Gastrocnemius medialis (tissue), 4 donors: Measurements from ENCODE around the gene USH1G. TPM values are rescaled to one million over a fixed set of nuclear protein-coding genes. Genes with fewer than 3 reads are reported as not detected.

Source experiments
- ATAC-seq, 2 donors: fragments of 150-250 bp; one replicate each; pipeline ENCODE4 v1.9.1; 2016
- DNase-seq, 2 donors: peaks; one replicate each; pipeline ENCODE4 v3.0.0-alpha.2; 2019
- H3K27ac ChIP-seq, 4 donors: fragments of 200-600 bp; sonication (generic); 1 replicate in 1 of 4; 2 replicates in 3 of 4; pipeline ENCODE4 v1.5.1; 2016 to 2018; ENCODE audit warnings: mild to moderate bottlenecking in 2 of 4, moderate library complexity in 1 of 4
- H3K27me3 ChIP-seq, 3 donors: fragments of 200-600 bp; sonication (generic) in 2 of 3; 1 replicate in 1 of 3; 2 replicates in 2 of 3; pipeline versions ENCODE4 v1.5.1 to v1.6.0; 2016 to 2019; ENCODE audit warnings: mild to moderate bottlenecking in 1 of 3, moderate library complexity in 1 of 3
- H3K36me3 ChIP-seq, 2 donors: fragments of 200-600 bp; sonication (generic) in 1 of 2; one replicate each; pipeline ENCODE4 v1.5.1; 2017 to 2018
- H3K4me1 ChIP-seq, 2 donors: fragments of 200-600 bp; sonication (generic) in 1 of 2; one replicate each; pipeline ENCODE4 v1.5.1; 2016 to 2017; ENCODE audit warnings: mild to moderate bottlenecking in 2 of 2
- H3K4me3 ChIP-seq, 4 donors: fragments of 200-600 bp; sonication (generic) in 3 of 4; 1 replicate in 1 of 4; 2 replicates in 3 of 4; pipeline ENCODE4 v1.5.1; 2016 to 2019; ENCODE audit warnings: mild to moderate bottlenecking in 2 of 4
- H3K9me3 ChIP-seq, 3 donors: fragments of 200-600 bp; sonication (generic) in 2 of 3; 1 replicate in 1 of 3; 2 replicates in 2 of 3; pipeline ENCODE4 v1.5.1; 2016 to 2019
- POLR2A ChIP-seq, 2 donors: fragments of 450-650 bp; IDR thresholded peaks; one replicate each; pipeline ENCODE4 v1.6.1; 2017; ENCODE audit warnings: antibody characterized with exemption in 2 of 2, mild to moderate bottlenecking in 2 of 2, moderate library complexity in 2 of 2
- in situ Hi-C, 4 donors: fragments of 200-750 bp; cut with MboI; loops; one replicate each; pipeline versions ENCODE4 v1.15.0 to v1.8.0; 2017; ENCODE audit warnings: low sequenced_read_pairs in 4 of 4
- intact Hi-C: fragments of 100-400 bp; cut with DNase I; formaldehyde crosslinking; loops from one replicate; pipeline ENCODE4 v1.15.1; 2023; ENCODE audit warnings: low total_unique reads
- total RNA-seq, 4 donors: library from RNA; depleted of rRNA; stranded (reverse); fragments of >200 nt; gene quantifications; one replicate each; pipeline versions ENCODE4 v1.1.0 to v1.2.3, GENCODE V29; 2016
- TF ChIP-seq, protein P1 (sequence below), 5 experiments: fragments of 450-650 bp in 3 of 5; fragments of 200-600 bp in 2 of 5; sonication (generic) in 2 of 5; IDR thresholded peaks in 4 of 5; conservative IDR thresholded peaks in 1 of 5; 1 replicate in 4 of 5; 2 replicates in 1 of 5; pipeline ENCODE4 v1.5.1; 2016 to 2019; ENCODE audit warnings: antibody characterized with exemption in 5 of 5, mild to moderate bottlenecking in 3 of 5, moderate library complexity in 3 of 5

Gene USH1G
- total RNA-seq, 4 donors from 2014 or later = not detected

GRCh38 chr17:74954665-74955421, 31.8 kb upstream of the USH1G start:
- intact Hi-C loops (loop anchor here (5.0 to 10.0 kb wide), 2 partner anchors 163 to 210 kb away; partner anchors contain the start of gene NHERF1), in situ Hi-C loops (loop anchor here in 1 of 4 donors (25.0 kb wide), 1 partner anchor 232 kb away; the partner anchor contains the start of gene SUMO2)
- DNase-seq (no peak), ATAC-seq (no peak)
- Histone ChIP-seq H3K27ac (no peak overlapping the region), H3K9me3 (no peaks in the 10 kb centered on the region), H3K4me3 (no peak overlapping the region), H3K36me3 (no peaks in the 10 kb centered on the region), H3K4me1 (no peaks in the 10 kb centered on the region), H3K27me3 (peaks cover 0 to 6% (median 0%) of the 10 kb centered on the region in 3 donors)
- no peak for TF ChIP-seq POLR2A (IDR thresholded peaks at IDR 0.05)
- TF ChIP-seq, protein P1, sequence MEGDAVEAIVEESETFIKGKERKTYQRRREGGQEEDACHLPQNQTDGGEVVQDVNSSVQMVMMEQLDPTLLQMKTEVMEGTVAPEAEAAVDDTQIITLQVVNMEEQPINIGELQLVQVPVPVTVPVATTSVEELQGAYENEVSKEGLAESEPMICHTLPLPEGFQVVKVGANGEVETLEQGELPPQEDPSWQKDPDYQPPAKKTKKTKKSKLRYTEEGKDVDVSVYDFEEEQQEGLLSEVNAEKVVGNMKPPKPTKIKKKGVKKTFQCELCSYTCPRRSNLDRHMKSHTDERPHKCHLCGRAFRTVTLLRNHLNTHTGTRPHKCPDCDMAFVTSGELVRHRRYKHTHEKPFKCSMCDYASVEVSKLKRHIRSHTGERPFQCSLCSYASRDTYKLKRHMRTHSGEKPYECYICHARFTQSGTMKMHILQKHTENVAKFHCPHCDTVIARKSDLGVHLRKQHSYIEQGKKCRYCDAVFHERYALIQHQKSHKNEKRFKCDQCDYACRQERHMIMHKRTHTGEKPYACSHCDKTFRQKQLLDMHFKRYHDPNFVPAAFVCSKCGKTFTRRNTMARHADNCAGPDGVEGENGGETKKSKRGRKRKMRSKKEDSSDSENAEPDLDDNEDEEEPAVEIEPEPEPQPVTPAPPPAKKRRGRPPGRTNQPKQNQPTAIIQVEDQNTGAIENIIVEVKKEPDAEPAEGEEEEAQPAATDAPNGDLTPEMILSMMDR (IDR thresholded peaks at IDR 0.05 in 4 of 5, conservative IDR thresholded peaks at IDR 0.05 in 1 of 5) = no peak

DNA sequence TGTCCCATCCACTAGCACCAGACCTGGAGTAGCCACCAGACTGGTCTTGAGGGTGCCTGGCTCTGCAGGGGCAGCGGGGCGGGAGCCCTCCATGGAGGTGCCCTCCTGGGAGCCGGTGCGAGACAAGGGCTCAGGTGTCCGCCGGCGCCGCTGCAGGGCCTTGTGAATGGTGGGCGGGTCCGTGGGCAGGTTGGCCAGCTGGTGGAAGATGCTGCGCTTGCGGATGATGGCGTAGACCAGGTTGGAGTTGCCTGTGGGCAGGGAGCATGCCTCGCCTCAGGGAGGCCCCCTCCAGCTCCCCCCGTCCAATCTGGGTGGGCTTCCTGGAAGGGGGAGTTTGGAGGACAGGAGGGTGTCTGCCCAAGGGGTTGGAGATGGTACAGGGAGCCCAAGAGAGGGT, 31.1 kb upstream of the USH1G start:
- in situ Hi-C loops (loop anchor here in 1 of 4 donors (25.0 kb wide), 1 partner anchor 233 kb away; the partner anchor contains the start of gene SUMO2), intact Hi-C loops (loop anchor here (10.0 kb wide), 1 partner anchor 209 kb away; the partner anchor contains the start of gene NHERF1)
- ATAC-seq = no peak
- Histone ChIP-seq H3K36me3 (no peaks in the 10 kb centered on the region), H3K27me3 (peaks cover 0 to 6% (median 0%) of the 10 kb centered on the region in 3 donors), H3K27ac (no peak overlapping the region), H3K9me3 (no peaks in the 10 kb centered on the region), H3K4me3 (no peak overlapping the region), H3K4me1 (no peaks in the 10 kb centered on the region)
- TF ChIP-seq, protein P1 (IDR thresholded peaks at IDR 0.05 in 4 of 5, conservative IDR thresholded peaks at IDR 0.05 in 1 of 5) = no peak
- no peak for TF ChIP-seq POLR2A (IDR thresholded peaks at IDR 0.05)
- no peak for DNase-seq

GRCh38 chr17:74953134-74953687, 30.2 kb upstream of the USH1G start:
- intact Hi-C loops (loop anchor here (10.0 kb wide), 1 partner anchor 208 kb away; the partner anchor contains the start of gene NHERF1), in situ Hi-C loops (loop anchor here in 1 of 4 donors (25.0 kb wide), 1 partner anchor 234 kb away; the partner anchor contains the start of gene SUMO2)
- Histone ChIP-seq H3K27me3 (peaks cover 0 to 6% (median 0%) of the 10 kb centered on the region in 3 donors), H3K36me3 (no peaks in the 10 kb centered on the region), H3K9me3 (no peaks in the 10 kb centered on the region), H3K4me3 (no peak overlapping the region), H3K27ac (no peak overlapping the region), H3K4me1 (no peaks in the 10 kb centered on the region)
- no peak for ATAC-seq
- no peak for DNase-seq
- TF ChIP-seq POLR2A (IDR thresholded peaks at IDR 0.05) = no peak
- TF ChIP-seq, protein P1 (IDR thresholded peaks at IDR 0.05 in 4 of 5, conservative IDR thresholded peaks at IDR 0.05 in 1 of 5) = no peak

DNA sequence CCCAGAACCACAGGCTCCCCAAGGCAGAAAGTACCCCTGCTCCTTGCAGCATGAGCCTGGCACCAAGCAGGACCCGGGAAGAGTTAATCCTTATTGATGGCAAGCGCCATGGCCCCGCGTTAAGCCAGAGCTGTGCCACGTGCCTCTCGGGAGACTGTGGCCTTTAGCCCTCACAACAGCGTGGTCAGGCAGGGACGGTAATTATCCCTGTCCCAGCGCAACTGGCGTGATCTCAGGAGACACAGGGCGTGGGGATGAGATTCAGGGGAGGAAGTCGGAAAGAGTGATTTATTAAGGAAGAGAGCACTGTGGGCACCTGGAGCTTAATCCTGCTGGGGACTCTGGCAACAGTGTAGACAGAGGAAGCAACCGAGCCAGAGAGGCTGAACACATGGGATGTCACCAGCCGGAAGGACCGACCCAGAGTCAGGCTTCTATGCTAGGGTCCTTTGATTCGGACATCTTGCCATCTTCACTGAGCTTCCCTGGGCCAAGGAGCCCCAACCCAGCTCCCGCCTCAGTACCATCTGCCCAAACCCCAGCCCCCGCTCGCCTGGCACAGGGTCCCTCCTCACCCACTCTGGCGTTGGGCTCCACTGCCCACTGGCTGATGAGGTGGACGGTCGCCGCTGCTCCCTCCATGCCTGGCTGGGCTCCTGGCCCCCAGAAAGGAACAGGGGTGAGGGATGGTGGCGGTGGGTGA, 29.5 kb upstream of the USH1G start:
- Histone ChIP-seq H3K36me3 (no peaks in the 10 kb centered on the region), H3K4me1 (no peaks in the 10 kb centered on the region), H3K4me3 (no peak overlapping the region), H3K27ac (no peak overlapping the region), H3K9me3 (no peaks in the 10 kb centered on the region), H3K27me3 (peaks cover 0 to 6% (median 0%) of the 10 kb centered on the region in 3 donors)
- DNase-seq = no peak
- in situ Hi-C loops (loop anchor here in 1 of 4 donors (25.0 kb wide), 1 partner anchor 235 kb away; the partner anchor contains the start of gene SUMO2), intact Hi-C loops (loop anchor here (10.0 kb wide), 1 partner anchor 208 kb away; the partner anchor contains the start of gene NHERF1)
- no peak for ATAC-seq
- TF ChIP-seq POLR2A (IDR thresholded peaks at IDR 0.05) = no peak
- TF ChIP-seq, protein P1 (IDR thresholded peaks at IDR 0.05 in 4 of 5, conservative IDR thresholded peaks at IDR 0.05 in 1 of 5) = no peak
